GM23338 (cell line): ENCODE results near the gene FAM171A1. TPM values are rescaled to one million over a fixed set of nuclear protein-coding genes. Genes with fewer than 3 reads are reported as not detected.

Experiments
- CTCF ChIP-seq, 2 experiments: fragments of 200-600 bp in 1 of 2; sonication (generic) in 1 of 2; conservative IDR thresholded peaks; 2 replicates each; pipeline versions ENCODE4 v1.5.1 to v1.6.1; 2016 to 2017; ENCODE audit warnings: antibody characterized with exemption in 2 of 2, low read depth in 2 of 2, mild to moderate bottlenecking in 2 of 2, moderate library complexity in 1 of 2
- EZH2phosphoT487 ChIP-seq: fragments of 200-600 bp; sonication (generic); IDR thresholded peaks from one replicate; pipeline ENCODE4 v1.8.1; 2018; ENCODE audit warnings: antibody characterized with exemption; ENCODE audit not compliant: unreplicated experiment
- JUNB ChIP-seq: IDR thresholded peaks from one replicate; pipeline ENCODE4 v1.6.1; 2016; ENCODE audit warnings: antibody characterized with exemption; ENCODE audit not compliant: unreplicated experiment
- NANOG ChIP-seq: IDR thresholded peaks from 2 replicates; pipeline ENCODE4 v1.6.1; 2016; ENCODE audit warnings: antibody characterized with exemption, borderline replicate concordance
- ZNF114 ChIP-seq: fragments of 250-450 bp; sonication (Bioruptor Pico); IDR thresholded peaks from 2 replicates; pipeline ENCODE4 v1.5.0; 2020; ENCODE audit warnings: mild to moderate bottlenecking, moderate library complexity
- ZNF331 ChIP-seq: fragments of 250-450 bp; sonication (Bioruptor Pico); IDR thresholded peaks from 2 replicates; pipeline ENCODE4 v1.5.0; 2020; ENCODE audit warnings: low read depth, mild to moderate bottlenecking, moderate library complexity
- polyA plus RNA-seq: library from polyadenylated mRNA; unstranded; fragments of >200 nt; fragmentation: Nextera tagmentation; extraction: Ambion mirVana; gene quantifications from 2 replicates; pipeline ENCODE4 v1.2.1, GENCODE V29; 2016
- total RNA-seq: library from RNA; depleted of rRNA; stranded (reverse); fragments of >200 nt; shearing (Covaris generic); gene quantifications from 2 replicates; pipeline ENCODE4 v1.2.3, GENCODE V29; 2014
- TF ChIP-seq, protein P1 (sequence below): fragments of 250-450 bp; sonication (Bioruptor Pico); IDR thresholded peaks from 2 replicates; pipeline ENCODE4 v1.5.0; 2020; ENCODE audit warnings: mild to moderate bottlenecking, moderate library complexity
- TF ChIP-seq, protein P2 (sequence below): IDR thresholded peaks from 2 replicates; pipeline ENCODE4 v1.6.1; 2016; ENCODE audit warnings: antibody characterized with exemption

FAM171A1 gene
- total and polyA plus RNA-seq, 2 experiments from 2014 or later = 11.3 to 32.2 TPM

GRCh38 chr10:15211464-15211979 lies 159.6 kb downstream of the FAM171A1 start (continued):
- TF ChIP-seq, protein P1, sequence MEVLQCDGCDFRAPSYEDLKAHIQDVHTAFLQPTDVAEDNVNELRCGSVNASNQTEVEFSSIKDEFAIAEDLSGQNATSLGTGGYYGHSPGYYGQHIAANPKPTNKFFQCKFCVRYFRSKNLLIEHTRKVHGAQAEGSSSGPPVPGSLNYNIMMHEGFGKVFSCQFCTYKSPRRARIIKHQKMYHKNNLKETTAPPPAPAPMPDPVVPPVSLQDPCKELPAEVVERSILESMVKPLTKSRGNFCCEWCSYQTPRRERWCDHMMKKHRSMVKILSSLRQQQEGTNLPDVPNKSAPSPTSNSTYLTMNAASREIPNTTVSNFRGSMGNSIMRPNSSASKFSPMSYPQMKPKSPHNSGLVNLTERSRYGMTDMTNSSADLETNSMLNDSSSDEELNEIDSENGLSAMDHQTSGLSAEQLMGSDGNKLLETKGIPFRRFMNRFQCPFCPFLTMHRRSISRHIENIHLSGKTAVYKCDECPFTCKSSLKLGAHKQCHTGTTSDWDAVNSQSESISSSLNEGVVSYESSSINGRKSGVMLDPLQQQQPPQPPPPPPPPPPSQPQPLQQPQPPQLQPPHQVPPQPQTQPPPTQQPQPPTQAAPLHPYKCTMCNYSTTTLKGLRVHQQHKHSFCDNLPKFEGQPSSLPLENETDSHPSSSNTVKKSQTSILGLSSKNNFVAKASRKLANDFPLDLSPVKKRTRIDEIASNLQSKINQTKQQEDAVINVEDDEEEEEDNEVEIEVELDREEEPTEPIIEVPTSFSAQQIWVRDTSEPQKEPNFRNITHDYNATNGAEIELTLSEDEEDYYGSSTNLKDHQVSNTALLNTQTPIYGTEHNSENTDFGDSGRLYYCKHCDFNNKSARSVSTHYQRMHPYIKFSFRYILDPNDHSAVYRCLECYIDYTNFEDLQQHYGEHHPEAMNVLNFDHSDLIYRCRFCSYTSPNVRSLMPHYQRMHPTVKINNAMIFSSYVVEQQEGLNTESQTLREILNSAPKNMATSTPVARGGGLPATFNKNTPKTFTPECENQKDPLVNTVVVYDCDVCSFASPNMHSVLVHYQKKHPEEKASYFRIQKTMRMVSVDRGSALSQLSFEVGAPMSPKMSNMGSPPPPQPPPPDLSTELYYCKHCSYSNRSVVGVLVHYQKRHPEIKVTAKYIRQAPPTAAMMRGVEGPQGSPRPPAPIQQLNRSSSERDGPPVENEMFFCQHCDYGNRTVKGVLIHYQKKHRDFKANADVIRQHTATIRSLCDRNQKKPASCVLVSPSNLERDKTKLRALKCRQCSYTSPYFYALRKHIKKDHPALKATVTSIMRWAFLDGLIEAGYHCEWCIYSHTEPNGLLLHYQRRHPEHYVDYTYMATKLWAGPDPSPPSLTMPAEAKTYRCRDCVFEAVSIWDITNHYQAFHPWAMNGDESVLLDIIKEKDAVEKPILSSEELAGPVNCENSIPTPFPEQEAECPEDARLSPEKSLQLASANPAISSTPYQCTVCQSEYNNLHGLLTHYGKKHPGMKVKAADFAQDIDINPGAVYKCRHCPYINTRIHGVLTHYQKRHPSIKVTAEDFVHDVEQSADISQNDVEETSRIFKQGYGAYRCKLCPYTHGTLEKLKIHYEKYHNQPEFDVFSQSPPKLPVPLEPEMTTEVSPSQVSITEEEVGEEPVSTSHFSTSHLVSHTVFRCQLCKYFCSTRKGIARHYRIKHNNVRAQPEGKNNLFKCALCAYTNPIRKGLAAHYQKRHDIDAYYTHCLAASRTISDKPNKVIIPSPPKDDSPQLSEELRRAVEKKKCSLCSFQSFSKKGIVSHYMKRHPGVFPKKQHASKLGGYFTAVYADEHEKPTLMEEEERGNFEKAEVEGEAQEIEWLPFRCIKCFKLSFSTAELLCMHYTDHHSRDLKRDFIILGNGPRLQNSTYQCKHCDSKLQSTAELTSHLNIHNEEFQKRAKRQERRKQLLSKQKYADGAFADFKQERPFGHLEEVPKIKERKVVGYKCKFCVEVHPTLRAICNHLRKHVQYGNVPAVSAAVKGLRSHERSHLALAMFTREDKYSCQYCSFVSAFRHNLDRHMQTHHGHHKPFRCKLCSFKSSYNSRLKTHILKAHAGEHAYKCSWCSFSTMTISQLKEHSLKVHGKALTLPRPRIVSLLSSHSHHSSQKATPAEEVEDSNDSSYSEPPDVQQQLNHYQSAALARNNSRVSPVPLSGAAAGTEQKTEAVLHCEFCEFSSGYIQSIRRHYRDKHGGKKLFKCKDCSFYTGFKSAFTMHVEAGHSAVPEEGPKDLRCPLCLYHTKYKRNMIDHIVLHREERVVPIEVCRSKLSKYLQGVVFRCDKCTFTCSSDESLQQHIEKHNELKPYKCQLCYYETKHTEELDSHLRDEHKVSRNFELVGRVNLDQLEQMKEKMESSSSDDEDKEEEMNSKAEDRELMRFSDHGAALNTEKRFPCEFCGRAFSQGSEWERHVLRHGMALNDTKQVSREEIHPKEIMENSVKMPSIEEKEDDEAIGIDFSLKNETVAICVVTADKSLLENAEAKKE (CRISPR knock-in tag) = no peak
- TF ChIP-seq, protein P2, sequence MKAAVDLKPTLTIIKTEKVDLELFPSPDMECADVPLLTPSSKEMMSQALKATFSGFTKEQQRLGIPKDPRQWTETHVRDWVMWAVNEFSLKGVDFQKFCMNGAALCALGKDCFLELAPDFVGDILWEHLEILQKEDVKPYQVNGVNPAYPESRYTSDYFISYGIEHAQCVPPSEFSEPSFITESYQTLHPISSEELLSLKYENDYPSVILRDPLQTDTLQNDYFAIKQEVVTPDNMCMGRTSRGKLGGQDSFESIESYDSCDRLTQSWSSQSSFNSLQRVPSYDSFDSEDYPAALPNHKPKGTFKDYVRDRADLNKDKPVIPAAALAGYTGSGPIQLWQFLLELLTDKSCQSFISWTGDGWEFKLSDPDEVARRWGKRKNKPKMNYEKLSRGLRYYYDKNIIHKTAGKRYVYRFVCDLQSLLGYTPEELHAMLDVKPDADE = no peak
- no peak for TF ChIP-seq NANOG
- no peak for TF ChIP-seq ZNF114 (CRISPR knock-in tag)
- TF ChIP-seq EZH2phosphoT487 = no peak
- no peak for TF ChIP-seq JUNB
- TF ChIP-seq CTCF (conservative IDR thresholded peaks at IDR 0.05; ENCODE audit: low read depth in 2 of 2) = no peak
- no peak for TF ChIP-seq ZNF331 (CRISPR knock-in tag)
